CD4-positive, alpha-beta T cell treated with Interleukin-10 for 1 hour (primary cell): ENCODE results near the gene PMFBP1.

Experiments used
- DNase-seq: peaks from one replicate; pipeline ENCODE4 v3.0.0-alpha.2; 2020

PMFBP1 gene

GRCh38 chr16:72126429-72126765 is 45.6 kb downstream of the PMFBP1 start:
- no peak for DNase-seq

GRCh38 chr16:72125635-72126428 is 46.1 kb downstream of the PMFBP1 start:
- no peak for DNase-seq

- DNase-seq: peak; percentile 59
Measured at GRCh38 chr16:72124761-72125634, 47.0 kb downstream of the PMFBP1 start.

- DNase-seq: no peak
Measured at GRCh38 chr16:72124148-72124547, 47.8 kb downstream of the PMFBP1 start.

GRCh38 chr16:72123426-72123825 is 48.5 kb downstream of the PMFBP1 start:
- DNase-seq: no peak

- no peak for DNase-seq
Measured at GRCh38 chr16:72122916-72123315, 49.0 kb downstream of the PMFBP1 start.

GRCh38 chr16:72122308-72122707 is 49.6 kb downstream of the PMFBP1 start:
- no peak for DNase-seq

GRCh38 chr16:72120026-72120425 is 51.9 kb downstream of the PMFBP1 start:
- DNase-seq: no peak

GRCh38 chr16:72113616-72113945 is 58.4 kb downstream of the PMFBP1 start:
- DNase-seq: no peak

GRCh38 chr16:72112906-72113615 is 58.9 kb downstream of the PMFBP1 start:
- no peak for DNase-seq

GRCh38 chr16:72112452-72112792 is 59.5 kb downstream of the PMFBP1 start:
- DNase-seq: no peak

- no peak for DNase-seq
Measured at GRCh38 chr16:72111657-72112451, 60.1 kb downstream of the PMFBP1 start.

- DNase-seq: no peak
Measured at GRCh38 chr16:72110662-72111615, 61.0 kb downstream of the PMFBP1 start.

GRCh38 chr16:72109966-72110530 is 61.9 kb downstream of the PMFBP1 start:
- no peak for DNase-seq

GRCh38 chr16:72109300-72109699 is 62.7 kb downstream of the PMFBP1 start:
- DNase-seq: no peak

GRCh38 chr16:72108353-72109102 is 63.4 kb downstream of the PMFBP1 start:
- DNase-seq: no peak

- no peak for DNase-seq
Measured at GRCh38 chr16:72107371-72107770, 64.6 kb downstream of the PMFBP1 start.

- DNase-seq: no peak
Measured at GRCh38 chr16:72105978-72106377, 66.0 kb downstream of the PMFBP1 start.

- no peak for DNase-seq
Measured at GRCh38 chr16:72104905-72105304, 67.0 kb downstream of the PMFBP1 start.

GRCh38 chr16:72101195-72101594 is 70.8 kb downstream of the PMFBP1 start:
- no peak for DNase-seq

- DNase-seq: peak; percentile 59
Measured at GRCh38 chr16:72099377-72099818, 72.6 kb downstream of the PMFBP1 start.
